ENCODE results near the gene CFD.

CFD gene

GRCh38 chr19:812049-812746, 47.3 kb upstream of the CFD start:
- H3K27ac ChIP-seq: no peak overlapping the region
- H3K4me2 ChIP-seq (ENCODE audit: low read length): no peak overlapping the region
- H3K4me3 ChIP-seq (ENCODE audit: low read depth, low read length): no peak overlapping the region
- H3K27me3 ChIP-seq (ENCODE audit: control insufficient read depth, insufficient read depth, low read length): no peaks in the 10 kb centered on the region
- H3K9ac ChIP-seq: no peak overlapping the region
- no peaks in the 10 kb centered on the region for H3K9me3 ChIP-seq (ENCODE audit: control insufficient read depth, low read length)
- no peak overlapping the region for H2AFZ ChIP-seq
- TF ChIP-seq, protein P1, sequence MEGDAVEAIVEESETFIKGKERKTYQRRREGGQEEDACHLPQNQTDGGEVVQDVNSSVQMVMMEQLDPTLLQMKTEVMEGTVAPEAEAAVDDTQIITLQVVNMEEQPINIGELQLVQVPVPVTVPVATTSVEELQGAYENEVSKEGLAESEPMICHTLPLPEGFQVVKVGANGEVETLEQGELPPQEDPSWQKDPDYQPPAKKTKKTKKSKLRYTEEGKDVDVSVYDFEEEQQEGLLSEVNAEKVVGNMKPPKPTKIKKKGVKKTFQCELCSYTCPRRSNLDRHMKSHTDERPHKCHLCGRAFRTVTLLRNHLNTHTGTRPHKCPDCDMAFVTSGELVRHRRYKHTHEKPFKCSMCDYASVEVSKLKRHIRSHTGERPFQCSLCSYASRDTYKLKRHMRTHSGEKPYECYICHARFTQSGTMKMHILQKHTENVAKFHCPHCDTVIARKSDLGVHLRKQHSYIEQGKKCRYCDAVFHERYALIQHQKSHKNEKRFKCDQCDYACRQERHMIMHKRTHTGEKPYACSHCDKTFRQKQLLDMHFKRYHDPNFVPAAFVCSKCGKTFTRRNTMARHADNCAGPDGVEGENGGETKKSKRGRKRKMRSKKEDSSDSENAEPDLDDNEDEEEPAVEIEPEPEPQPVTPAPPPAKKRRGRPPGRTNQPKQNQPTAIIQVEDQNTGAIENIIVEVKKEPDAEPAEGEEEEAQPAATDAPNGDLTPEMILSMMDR (IDR thresholded peaks at IDR 0.05): no peak
- no peaks in the 10 kb centered on the region for H3K4me1 ChIP-seq
- H3K79me2 ChIP-seq: peaks cover 9% of the 10 kb centered on the region
- no peaks in the 10 kb centered on the region for H3K36me3 ChIP-seq (ENCODE audit: control insufficient read depth, insufficient read depth, low read length)

DNA sequence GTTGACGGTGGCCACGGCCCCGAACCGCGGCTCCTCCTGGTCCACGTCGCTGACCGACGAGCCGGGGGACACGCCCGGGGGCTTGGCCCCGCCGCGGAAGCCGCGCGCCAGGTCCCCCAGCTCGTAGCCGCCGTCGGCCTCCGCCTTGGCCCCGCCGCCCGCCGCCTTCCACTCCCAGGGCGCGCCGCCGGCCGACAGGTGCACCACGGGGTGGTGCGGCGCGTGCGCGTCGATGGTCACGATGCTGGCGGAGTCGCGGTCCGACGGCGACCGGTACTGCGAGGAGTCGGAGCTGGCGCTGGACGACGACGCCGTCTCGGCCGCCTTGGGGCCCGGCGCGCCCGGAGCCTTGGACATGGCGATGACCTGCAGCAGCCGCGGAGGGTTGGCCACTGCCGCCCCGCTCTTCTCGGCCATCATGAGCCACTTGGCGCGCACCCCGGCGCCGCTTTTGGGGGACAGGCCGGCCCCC, 46.7 kb upstream of the CFD start:
- Histone ChIP-seq H3K4me3 (ENCODE audit: low read depth, low read length) (no peak overlapping the region), H3K4me2 (ENCODE audit: low read length) (no peak overlapping the region), H3K27ac (no peak overlapping the region), H3K4me1 (no peaks in the 10 kb centered on the region), H3K9me3 (ENCODE audit: control insufficient read depth, low read length) (no peaks in the 10 kb centered on the region), H3K36me3 (ENCODE audit: control insufficient read depth, insufficient read depth, low read length) (no peaks in the 10 kb centered on the region), H2AFZ (no peak overlapping the region), H3K79me2 (peaks cover 6% of the 10 kb centered on the region), H3K9ac (no peak overlapping the region), H3K27me3 (ENCODE audit: control insufficient read depth, insufficient read depth, low read length) (no peaks in the 10 kb centered on the region)
- TF ChIP-seq, protein P1 (IDR thresholded peaks at IDR 0.05): no peak

DNA sequence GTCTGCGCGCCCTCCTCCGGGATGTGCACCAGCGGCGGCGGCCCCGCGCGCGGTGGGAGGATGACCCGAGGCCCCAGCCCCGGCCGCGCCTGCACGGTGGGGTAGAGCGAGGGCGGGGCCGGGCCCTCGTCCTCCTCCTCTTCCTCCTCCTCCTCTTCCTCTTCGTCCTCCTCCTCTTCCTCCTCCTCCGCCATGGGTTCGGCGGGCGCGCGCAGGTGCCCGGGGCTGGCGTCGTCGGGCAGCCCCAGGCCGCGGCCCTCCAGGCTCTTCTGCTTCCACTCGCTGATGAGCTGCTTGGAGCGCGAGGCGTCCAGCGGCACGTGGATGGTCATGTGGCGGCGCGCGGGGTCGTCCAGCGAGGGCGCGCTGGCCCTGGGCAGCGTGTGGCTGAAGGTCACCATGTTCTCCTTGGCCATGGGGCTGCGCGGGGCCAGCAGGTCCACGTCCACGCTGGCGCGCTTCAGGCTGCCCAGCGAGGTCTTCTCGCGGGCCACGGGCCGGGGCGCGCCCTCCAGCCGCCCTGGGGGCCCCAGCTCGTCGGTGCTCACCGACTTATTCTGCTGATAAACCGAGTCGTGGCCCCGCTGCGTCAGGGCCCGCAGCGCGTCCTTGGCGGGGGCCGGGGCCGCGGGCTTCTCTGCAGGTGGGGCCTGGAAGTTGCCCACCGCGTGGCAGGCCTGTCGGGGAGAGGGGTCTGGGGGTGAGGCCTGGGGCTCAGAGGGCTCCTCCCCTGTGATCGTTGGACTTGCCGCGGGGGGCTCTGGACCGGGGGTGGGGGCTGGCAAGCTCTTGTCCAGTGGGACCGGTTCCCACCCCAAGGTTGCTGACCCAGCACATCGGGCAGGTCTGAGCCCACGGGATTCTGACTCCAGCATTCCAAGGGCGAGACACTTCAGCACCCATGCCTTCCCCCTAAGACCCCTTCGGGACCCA, 46.0 kb upstream of the CFD start:
- TF ChIP-seq, protein P1 (IDR thresholded peaks at IDR 0.05): no peak
- Histone ChIP-seq H3K79me2 (peaks cover 2% of the 10 kb centered on the region), H2AFZ (no peak overlapping the region), H3K4me1 (no peaks in the 10 kb centered on the region), H3K4me3 (ENCODE audit: low read depth, low read length) (no peak overlapping the region), H3K9me3 (ENCODE audit: control insufficient read depth, low read length) (no peaks in the 10 kb centered on the region), H3K4me2 (ENCODE audit: low read length) (no peak overlapping the region), H3K9ac (no peak overlapping the region), H3K36me3 (ENCODE audit: control insufficient read depth, insufficient read depth, low read length) (no peaks in the 10 kb centered on the region), H3K27ac (no peak overlapping the region), H3K27me3 (ENCODE audit: control insufficient read depth, insufficient read depth, low read length) (no peaks in the 10 kb centered on the region)

GRCh38 chr19:814152-815078, 45.0 kb upstream of the CFD start:
- Histone ChIP-seq H3K27ac (no peak overlapping the region), H3K9ac (no peak overlapping the region), H3K4me2 (ENCODE audit: low read length) (no peak overlapping the region), H3K4me3 (ENCODE audit: low read depth, low read length) (no peak overlapping the region), H2AFZ (no peak overlapping the region), H3K36me3 (ENCODE audit: control insufficient read depth, insufficient read depth, low read length) (no peaks in the 10 kb centered on the region), H3K4me1 (no peaks in the 10 kb centered on the region), H3K27me3 (ENCODE audit: control insufficient read depth, insufficient read depth, low read length) (no peaks in the 10 kb centered on the region), H3K79me2 (no peaks in the 10 kb centered on the region), H3K9me3 (ENCODE audit: control insufficient read depth, low read length) (no peaks in the 10 kb centered on the region)
- TF ChIP-seq, protein P1 (IDR thresholded peaks at IDR 0.05): no peak

Measured in parathyroid adenoma (tissue), 2 donors.